ENCODE measurements around the gene ADAM17.

The ADAM17 gene

DNA sequence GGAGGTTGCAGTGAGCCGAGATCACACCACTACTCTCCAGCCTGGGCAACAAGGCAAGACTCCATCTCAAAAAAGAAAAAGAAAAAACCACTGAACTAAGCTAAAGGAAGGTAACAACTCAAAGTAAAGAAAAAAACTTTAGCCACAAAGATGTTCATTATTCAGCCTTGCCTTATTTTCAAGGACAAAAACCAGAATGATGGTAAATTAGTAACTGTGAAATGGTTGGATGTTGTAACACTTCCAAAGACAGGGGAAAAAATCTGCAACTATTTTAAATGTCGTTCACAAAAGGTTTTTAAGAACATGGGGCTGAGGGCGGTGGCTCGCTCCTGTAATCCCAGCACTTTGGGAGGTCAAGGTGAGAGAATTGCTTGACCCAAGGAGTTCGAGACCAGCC lies 10.1 kb downstream of the ADAM17 start:
- H3K27ac ChIP-seq (ENCODE audit: low read depth, low read length), result no peak overlapping the region
- H3K9ac ChIP-seq (ENCODE audit: low read depth, low read length), result no peak overlapping the region
- no peaks in the 10 kb centered on the region for H3K9me3 ChIP-seq (ENCODE audit: control insufficient read depth, insufficient read depth, low read length)
- H3K27me3 ChIP-seq (ENCODE audit: control insufficient read depth, insufficient read depth, low read length), result no peaks in the 10 kb centered on the region
- H3K36me3 ChIP-seq (ENCODE audit: control insufficient read depth, insufficient read depth, low read length), result 0 out of 2 replicates have a peak, but pooled peaks cover 3% of the 10 kb centered on the region
- H3K4me1 ChIP-seq (ENCODE audit: control insufficient read depth, insufficient read depth, low read length), result peaks cover 11% of the 10 kb centered on the region
- no peak overlapping the region for H3K4me3 ChIP-seq (ENCODE audit: low read depth, low read length)

DNA sequence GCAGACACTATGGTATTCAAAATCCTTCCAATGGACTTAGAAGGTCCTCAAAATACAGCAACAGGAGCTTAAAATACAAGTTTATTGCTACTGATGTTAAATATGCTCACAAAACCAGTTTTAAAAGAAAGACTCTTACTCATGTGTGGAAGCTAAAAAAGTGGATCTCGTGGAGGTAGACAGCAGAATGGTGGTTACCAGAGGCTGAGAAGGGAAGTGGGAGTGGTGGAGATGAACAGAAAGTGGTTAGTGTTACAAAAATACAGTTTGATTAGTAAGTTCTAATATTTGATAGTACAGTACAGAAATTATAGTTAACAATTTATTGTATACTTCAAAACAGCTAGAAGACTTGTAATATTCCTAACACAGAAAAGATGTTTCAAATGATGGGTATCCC lies 12.1 kb downstream of the ADAM17 start:
- H3K9me3 ChIP-seq (ENCODE audit: control insufficient read depth, insufficient read depth, low read length), result no peaks in the 10 kb centered on the region
- peaks cover 10% of the 10 kb centered on the region for H3K4me1 ChIP-seq (ENCODE audit: control insufficient read depth, insufficient read depth, low read length)
- H3K36me3 ChIP-seq (ENCODE audit: control insufficient read depth, insufficient read depth, low read length), result 0 out of 2 replicates have a peak, but pooled peaks cover 3% of the 10 kb centered on the region
- H3K27me3 ChIP-seq (ENCODE audit: control insufficient read depth, insufficient read depth, low read length), result no peaks in the 10 kb centered on the region
- no peak overlapping the region for H3K4me3 ChIP-seq (ENCODE audit: low read depth, low read length)
- no peak overlapping the region for H3K27ac ChIP-seq (ENCODE audit: low read depth, low read length)
- H3K9ac ChIP-seq (ENCODE audit: low read depth, low read length), result no peak overlapping the region

DNA sequence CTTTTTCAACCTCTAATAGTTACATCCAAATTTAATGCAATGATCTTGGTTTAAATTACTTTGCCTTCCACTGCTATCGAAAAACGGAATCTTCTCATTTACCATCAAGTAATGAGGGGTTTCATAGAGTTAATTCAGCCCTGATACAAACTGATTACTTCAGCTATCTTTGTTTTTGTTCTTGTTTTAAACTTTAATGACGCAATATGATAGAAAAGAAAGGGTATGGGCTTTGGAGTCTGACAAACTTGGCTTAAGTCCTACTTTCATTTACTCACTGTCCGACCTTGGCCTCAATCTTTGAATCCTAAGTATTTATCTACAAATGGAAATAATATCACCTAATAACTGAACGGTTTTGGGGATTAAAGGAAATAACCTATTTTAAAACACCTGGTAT lies 16.1 kb downstream of the ADAM17 start:
- Histone ChIP-seq H3K36me3 (ENCODE audit: control insufficient read depth, insufficient read depth, low read length) (peaks cover 15% of the 10 kb centered on the region), H3K27ac (ENCODE audit: low read depth, low read length) (no peak overlapping the region), H3K9me3 (ENCODE audit: control insufficient read depth, insufficient read depth, low read length) (no peaks in the 10 kb centered on the region), H3K4me3 (ENCODE audit: low read depth, low read length) (no peak overlapping the region), H3K27me3 (ENCODE audit: control insufficient read depth, insufficient read depth, low read length) (no peaks in the 10 kb centered on the region), H3K9ac (ENCODE audit: low read depth, low read length) (no peak overlapping the region), H3K4me1 (ENCODE audit: control insufficient read depth, insufficient read depth, low read length) (no peaks in the 10 kb centered on the region)

DNA sequence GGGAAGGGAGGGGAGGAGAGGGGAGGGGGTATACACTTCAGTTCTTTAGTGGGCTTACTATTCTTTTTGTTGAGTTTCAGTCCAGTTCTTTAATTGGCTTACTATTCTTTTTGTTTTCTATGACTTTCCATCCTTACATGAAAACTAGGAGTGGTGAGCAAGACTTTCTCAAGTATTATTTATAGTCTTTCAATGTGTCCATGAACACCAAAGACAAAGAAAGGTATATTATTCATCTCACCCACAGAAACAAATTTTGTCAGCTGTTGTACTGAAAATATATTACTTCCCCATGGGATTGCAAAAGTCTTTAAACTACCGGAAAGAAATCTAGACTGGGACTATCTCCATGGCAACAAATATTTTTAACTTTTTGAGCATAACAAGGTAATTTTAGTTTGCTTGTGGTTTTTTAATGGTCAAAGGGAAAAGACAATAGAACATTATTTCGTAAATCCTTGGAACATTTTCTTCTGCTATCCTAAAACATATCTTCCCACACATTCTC lies 17.6 kb downstream of the ADAM17 start:
- Histone ChIP-seq H3K4me1 (ENCODE audit: control insufficient read depth, insufficient read depth, low read length) (no peaks in the 10 kb centered on the region), H3K9ac (ENCODE audit: low read depth, low read length) (no peak overlapping the region), H3K36me3 (ENCODE audit: control insufficient read depth, insufficient read depth, low read length) (peaks cover 19% of the 10 kb centered on the region), H3K9me3 (ENCODE audit: control insufficient read depth, insufficient read depth, low read length) (no peaks in the 10 kb centered on the region), H3K27ac (ENCODE audit: low read depth, low read length) (no peak overlapping the region), H3K27me3 (ENCODE audit: control insufficient read depth, insufficient read depth, low read length) (no peaks in the 10 kb centered on the region), H3K4me3 (ENCODE audit: low read depth, low read length) (no peak overlapping the region)

- H3K4me1 ChIP-seq (ENCODE audit: control insufficient read depth, insufficient read depth, low read length), result no peaks in the 10 kb centered on the region
- no peaks in the 10 kb centered on the region for H3K9me3 ChIP-seq (ENCODE audit: control insufficient read depth, insufficient read depth, low read length)
- no peak overlapping the region for H3K4me3 ChIP-seq (ENCODE audit: low read depth, low read length)
- H3K36me3 ChIP-seq (ENCODE audit: control insufficient read depth, insufficient read depth, low read length), result peaks cover 23% of the 10 kb centered on the region
- no peak overlapping the region for H3K9ac ChIP-seq (ENCODE audit: low read depth, low read length)
- no peak overlapping the region for H3K27ac ChIP-seq (ENCODE audit: low read depth, low read length)
- H3K27me3 ChIP-seq (ENCODE audit: control insufficient read depth, insufficient read depth, low read length), result no peaks in the 10 kb centered on the region
Measured at GRCh38 chr2:9536504-9536903, 19.1 kb downstream of the ADAM17 start.

DNA sequence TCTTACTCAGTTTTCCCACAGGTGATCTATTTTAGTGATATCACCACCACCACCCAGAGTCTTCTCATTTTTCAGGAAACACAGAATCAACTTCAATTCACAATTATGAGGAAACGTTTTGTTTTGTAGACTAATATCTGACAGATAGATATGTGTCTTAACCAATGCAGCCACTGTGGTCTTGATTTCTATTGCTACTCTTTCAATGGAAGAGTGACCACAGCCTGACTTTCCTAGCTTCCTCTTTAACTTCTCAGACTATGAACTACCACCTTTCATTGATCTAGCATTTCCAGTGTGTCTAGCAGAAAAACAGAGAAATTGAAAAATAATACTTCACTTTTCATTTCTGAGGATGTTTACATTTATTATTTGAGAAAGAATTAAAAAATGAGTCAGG lies 20.5 kb downstream of the ADAM17 start:
- Histone ChIP-seq H3K27ac (ENCODE audit: low read depth, low read length) (no peak overlapping the region), H3K9ac (ENCODE audit: low read depth, low read length) (no peak overlapping the region), H3K4me1 (ENCODE audit: control insufficient read depth, insufficient read depth, low read length) (no peaks in the 10 kb centered on the region), H3K9me3 (ENCODE audit: control insufficient read depth, insufficient read depth, low read length) (no peaks in the 10 kb centered on the region), H3K27me3 (ENCODE audit: control insufficient read depth, insufficient read depth, low read length) (no peaks in the 10 kb centered on the region), H3K36me3 (ENCODE audit: control insufficient read depth, insufficient read depth, low read length) (peaks cover 23% of the 10 kb centered on the region), H3K4me3 (ENCODE audit: low read depth, low read length) (no peak overlapping the region)

GRCh38 chr2:9533663-9534062 lies 22.0 kb downstream of the ADAM17 start:
- Histone ChIP-seq H3K36me3 (ENCODE audit: control insufficient read depth, insufficient read depth, low read length) (peaks cover 27% of the 10 kb centered on the region), H3K27ac (ENCODE audit: low read depth, low read length) (no peak overlapping the region), H3K27me3 (ENCODE audit: control insufficient read depth, insufficient read depth, low read length) (no peaks in the 10 kb centered on the region), H3K4me3 (ENCODE audit: low read depth, low read length) (no peak overlapping the region), H3K9ac (ENCODE audit: low read depth, low read length) (no peak overlapping the region), H3K9me3 (ENCODE audit: control insufficient read depth, insufficient read depth, low read length) (no peaks in the 10 kb centered on the region), H3K4me1 (ENCODE audit: control insufficient read depth, insufficient read depth, low read length) (no peaks in the 10 kb centered on the region)

GRCh38 chr2:9532421-9532820 lies 23.2 kb downstream of the ADAM17 start:
- H3K4me3 ChIP-seq (ENCODE audit: low read depth, low read length), result no peak overlapping the region
- no peak overlapping the region for H3K27ac ChIP-seq (ENCODE audit: low read depth, low read length)
- H3K4me1 ChIP-seq (ENCODE audit: control insufficient read depth, insufficient read depth, low read length), result no peaks in the 10 kb centered on the region
- H3K27me3 ChIP-seq (ENCODE audit: control insufficient read depth, insufficient read depth, low read length), result no peaks in the 10 kb centered on the region
- H3K36me3 ChIP-seq (ENCODE audit: control insufficient read depth, insufficient read depth, low read length), result peaks cover 31% of the 10 kb centered on the region
- no peak overlapping the region for H3K9ac ChIP-seq (ENCODE audit: low read depth, low read length)
- H3K9me3 ChIP-seq (ENCODE audit: control insufficient read depth, insufficient read depth, low read length), result no peaks in the 10 kb centered on the region

GRCh38 chr2:9527995-9528787 lies 27.4 kb downstream of the ADAM17 start:
- Histone ChIP-seq H3K4me3 (ENCODE audit: low read depth, low read length) (no peak overlapping the region), H3K4me1 (ENCODE audit: control insufficient read depth, insufficient read depth, low read length) (no peaks in the 10 kb centered on the region), H3K27ac (ENCODE audit: low read depth, low read length) (no peak overlapping the region), H3K9me3 (ENCODE audit: control insufficient read depth, insufficient read depth, low read length) (no peaks in the 10 kb centered on the region), H3K27me3 (ENCODE audit: control insufficient read depth, insufficient read depth, low read length) (no peaks in the 10 kb centered on the region), H3K9ac (ENCODE audit: low read depth, low read length) (no peak overlapping the region), H3K36me3 (ENCODE audit: control insufficient read depth, insufficient read depth, low read length) (peaks cover 47% of the 10 kb centered on the region)

- Histone ChIP-seq H3K27ac (ENCODE audit: low read depth, low read length) (no peak overlapping the region), H3K4me3 (ENCODE audit: low read depth, low read length) (no peak overlapping the region), H3K9me3 (ENCODE audit: control insufficient read depth, insufficient read depth, low read length) (no peaks in the 10 kb centered on the region), H3K4me1 (ENCODE audit: control insufficient read depth, insufficient read depth, low read length) (no peaks in the 10 kb centered on the region), H3K9ac (ENCODE audit: low read depth, low read length) (no peak overlapping the region), H3K36me3 (ENCODE audit: control insufficient read depth, insufficient read depth, low read length) (peaks cover 66% of the 10 kb centered on the region), H3K27me3 (ENCODE audit: control insufficient read depth, insufficient read depth, low read length) (no peaks in the 10 kb centered on the region)
Measured at GRCh38 chr2:9525266-9525665, 30.4 kb downstream of the ADAM17 start.

DNA sequence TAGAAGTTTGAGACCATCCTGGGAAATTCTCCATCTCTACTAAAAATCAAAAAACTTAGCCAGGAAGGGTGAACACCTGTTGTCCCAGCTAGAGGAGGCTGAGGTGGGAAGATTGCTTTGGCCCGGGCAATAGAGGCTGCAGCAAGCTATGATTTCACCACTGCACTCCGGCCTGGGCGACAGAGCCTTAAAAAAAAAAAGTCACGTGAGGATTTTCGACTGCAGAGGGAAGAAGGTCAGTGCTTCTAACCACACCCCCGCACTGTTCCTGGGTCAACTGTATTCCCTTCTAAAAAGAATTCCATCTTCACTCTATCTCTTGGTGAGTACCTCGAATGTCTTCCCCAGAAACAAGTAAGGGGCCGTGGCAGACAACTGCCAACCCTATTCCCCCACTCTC lies 31.3 kb downstream of the ADAM17 start:
- Histone ChIP-seq H3K4me3 (ENCODE audit: low read depth, low read length) (no peak overlapping the region), H3K27ac (ENCODE audit: low read depth, low read length) (no peak overlapping the region), H3K36me3 (ENCODE audit: control insufficient read depth, insufficient read depth, low read length) (peaks cover 71% of the 10 kb centered on the region), H3K9ac (ENCODE audit: low read depth, low read length) (no peak overlapping the region), H3K27me3 (ENCODE audit: control insufficient read depth, insufficient read depth, low read length) (no peaks in the 10 kb centered on the region), H3K4me1 (ENCODE audit: control insufficient read depth, insufficient read depth, low read length) (no peaks in the 10 kb centered on the region), H3K9me3 (ENCODE audit: control insufficient read depth, insufficient read depth, low read length) (no peaks in the 10 kb centered on the region)
